ES-I3 (cell line): Measurements from ENCODE around the gene KCNK7.

ENCODE experiments used
- H3K36me3 ChIP-seq: 2 replicates; pipeline ENCODE4 v1.6.1; 2013; ENCODE audit warnings: mild to moderate bottlenecking, low read length, control low read depth, moderate library complexity; ENCODE audit not compliant: insufficient read depth
- H3K4me1 ChIP-seq: 2 replicates; pipeline ENCODE4 v1.6.1; 2013; ENCODE audit warnings: mild to moderate bottlenecking, control low read depth, low read length; ENCODE audit not compliant: insufficient read depth
- H3K9ac ChIP-seq: 2 replicates; pipeline ENCODE4 v1.6.1; 2013; ENCODE audit warnings: low read depth, mild to moderate bottlenecking, low read length, moderate library complexity
- H3K9me3 ChIP-seq: 2 replicates; pipeline ENCODE4 v1.6.1; 2013; ENCODE audit warnings: mild to moderate bottlenecking, low read length, moderate library complexity; ENCODE audit not compliant: control insufficient read depth, insufficient read depth

The KCNK7 gene

DNA sequence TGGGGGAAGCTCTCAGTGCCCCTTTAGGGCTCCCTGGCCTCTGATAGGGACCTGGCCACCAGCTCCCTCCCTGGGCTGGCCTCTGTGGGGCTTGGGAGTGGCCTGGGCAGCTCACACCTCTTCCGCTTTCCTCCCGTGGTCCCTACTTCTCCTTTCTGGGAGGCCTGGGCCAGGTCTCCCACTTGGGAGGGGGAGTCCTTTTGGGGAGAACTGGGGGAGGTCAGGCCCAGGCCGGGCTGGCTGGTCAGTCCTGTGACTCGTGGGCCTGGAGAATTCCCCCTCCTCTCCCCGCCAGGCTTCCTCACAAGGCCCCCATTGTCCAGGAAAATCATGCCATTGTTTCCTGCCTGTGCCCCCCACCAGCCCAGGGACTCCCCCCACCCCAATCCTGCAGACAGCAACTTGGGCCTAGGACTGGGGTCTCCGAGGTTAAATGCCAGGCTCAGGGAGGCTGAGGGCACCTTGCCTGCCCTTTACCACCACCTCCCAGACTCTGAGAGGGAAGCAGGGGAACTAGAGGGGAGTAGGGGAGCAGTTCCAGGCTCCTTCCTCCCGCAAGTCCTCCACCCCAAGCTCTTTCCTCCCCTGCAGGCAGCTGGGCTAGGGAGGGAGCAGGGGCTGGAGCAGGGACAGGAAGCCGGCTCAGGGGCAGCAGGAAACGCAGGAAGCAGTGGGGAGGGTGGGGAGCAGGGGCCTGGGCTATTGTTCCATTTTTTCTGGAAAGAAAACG lies 15.6 kb upstream of the KCNK7 start:
- Histone ChIP-seq H3K9me3 (no peaks in the 10 kb centered on the region), H3K36me3 (peaks cover 3% of the 10 kb centered on the region; the same call in 1 of the 2 replicates), H3K9ac (no peak overlapping the region), H3K4me1 (peaks cover 12% of the 10 kb centered on the region; the same call in 1 of the 2 replicates)

DNA sequence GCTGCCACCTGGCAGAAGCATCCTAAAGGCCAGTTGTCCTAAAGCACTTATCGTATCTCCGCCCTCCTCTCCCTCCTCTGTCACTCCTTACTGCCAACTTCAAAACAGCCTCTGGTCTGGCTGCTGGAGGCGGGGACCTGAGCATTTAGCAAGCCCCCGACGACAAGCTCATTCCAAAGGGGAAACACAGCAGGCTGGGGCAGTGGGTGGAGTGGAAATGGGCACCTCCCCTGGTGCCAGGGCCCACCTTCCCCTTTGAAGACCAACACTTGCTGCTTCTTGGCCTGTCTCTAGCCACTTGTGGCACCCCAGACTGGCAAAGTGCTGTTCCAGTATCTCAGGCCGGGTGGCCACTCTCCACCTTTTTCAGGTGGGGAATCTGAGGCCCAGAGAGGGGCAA lies 14.8 kb upstream of the KCNK7 start:
- Histone ChIP-seq H3K9ac (no peak overlapping the region), H3K9me3 (no peaks in the 10 kb centered on the region), H3K4me1 (peaks cover 12% of the 10 kb centered on the region; the same call in 1 of the 2 replicates), H3K36me3 (peaks cover 4% of the 10 kb centered on the region; the same call in 1 of the 2 replicates)

DNA sequence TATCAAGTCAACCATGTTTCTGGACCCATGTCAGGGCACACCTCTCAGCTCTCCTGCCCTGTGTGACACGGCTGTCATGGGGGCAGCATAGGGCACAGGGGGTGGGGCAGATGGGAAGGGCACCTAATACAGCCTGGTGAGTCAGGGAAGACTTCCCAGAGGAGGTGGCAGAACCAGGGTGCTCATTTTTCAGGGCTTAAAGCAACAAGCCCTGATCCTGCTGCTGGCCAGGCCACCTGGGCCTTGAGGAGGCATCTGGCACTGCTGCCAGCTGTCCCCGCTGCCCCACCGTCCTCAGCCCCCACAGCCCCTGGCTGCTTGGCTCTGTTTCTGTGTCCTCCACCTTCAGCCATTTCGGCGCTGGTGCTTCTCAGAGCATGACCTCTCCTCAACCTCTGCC lies 14.1 kb upstream of the KCNK7 start:
- H3K36me3 ChIP-seq = peaks cover 5% of the 10 kb centered on the region; the same call in 1 of the 2 replicates
- peaks cover 12% of the 10 kb centered on the region; the same call in 1 of the 2 replicates for H3K4me1 ChIP-seq
- H3K9ac ChIP-seq = no peak overlapping the region
- no peaks in the 10 kb centered on the region for H3K9me3 ChIP-seq

DNA sequence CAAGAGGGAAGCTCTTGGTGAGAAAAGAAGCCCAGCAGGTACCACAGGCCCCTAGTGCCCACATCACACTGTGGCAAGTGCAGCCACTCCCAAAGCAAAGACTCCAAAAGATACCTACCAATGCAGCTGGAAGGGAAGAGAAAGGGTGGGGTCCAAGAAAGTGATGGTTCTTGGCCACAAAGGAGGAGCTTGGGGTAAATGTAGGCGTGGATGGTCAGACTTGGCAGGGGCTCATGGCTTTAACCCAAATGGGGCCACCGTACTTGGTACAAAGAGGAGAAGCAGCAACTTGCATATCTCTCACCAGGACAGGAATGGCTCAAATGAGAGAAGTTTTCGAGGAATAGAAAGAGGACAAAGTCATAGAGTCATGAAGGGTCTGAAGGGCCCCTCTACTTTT lies 13.6 kb upstream of the KCNK7 start:
- Histone ChIP-seq H3K9ac (no peak overlapping the region), H3K36me3 (peaks cover 5% of the 10 kb centered on the region; the same call in 1 of the 2 replicates), H3K4me1 (peaks cover 12% of the 10 kb centered on the region; the same call in 1 of the 2 replicates), H3K9me3 (no peaks in the 10 kb centered on the region)

DNA sequence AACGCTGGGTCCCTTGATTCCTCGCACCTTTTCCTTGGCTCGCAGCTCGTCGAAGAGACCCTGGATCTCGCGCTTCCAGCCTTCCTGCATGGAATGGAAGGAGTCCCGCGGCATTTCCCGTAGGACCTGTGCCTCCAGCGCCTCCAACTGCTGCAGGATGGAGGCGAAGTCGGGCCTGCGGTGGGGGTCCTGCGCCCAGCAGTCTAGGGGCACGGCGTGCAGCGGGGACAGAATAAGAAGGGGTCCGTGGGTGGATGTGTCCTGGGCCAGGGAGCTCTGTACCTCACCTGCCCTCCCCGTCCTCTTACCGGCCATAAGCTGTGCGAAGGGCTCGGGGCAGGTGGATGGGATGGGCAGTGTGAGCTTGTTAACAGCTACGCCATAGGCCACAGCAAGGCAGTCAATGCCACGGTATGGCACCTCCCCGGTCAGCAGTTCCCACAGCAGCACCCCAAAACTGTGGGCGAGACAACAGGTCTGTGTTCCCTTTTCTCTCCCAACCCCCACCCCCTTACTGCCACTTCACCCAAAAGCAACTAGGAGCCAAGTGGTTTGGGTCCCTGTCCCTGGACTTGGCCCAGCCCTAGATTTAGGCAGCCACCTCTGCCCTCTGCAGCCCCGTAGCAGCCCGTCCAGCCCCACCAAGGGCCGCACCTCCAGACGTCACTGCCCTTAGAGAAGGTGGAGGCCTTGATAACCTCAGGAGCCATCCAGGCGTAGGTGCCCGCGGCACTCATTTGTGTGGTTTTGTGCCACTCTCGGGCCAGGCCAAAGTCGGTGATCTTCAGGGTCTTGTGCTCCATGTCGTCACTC lies 12.2 kb upstream of the KCNK7 start:
- Histone ChIP-seq H3K9me3 (no peaks in the 10 kb centered on the region), H3K4me1 (peaks cover 12% of the 10 kb centered on the region; the same call in 1 of the 2 replicates), H3K36me3 (peaks cover 5% of the 10 kb centered on the region; the same call in 1 of the 2 replicates), H3K9ac (peak overlapping the region; percentile 32; the same call in 1 of the 2 replicates)

DNA sequence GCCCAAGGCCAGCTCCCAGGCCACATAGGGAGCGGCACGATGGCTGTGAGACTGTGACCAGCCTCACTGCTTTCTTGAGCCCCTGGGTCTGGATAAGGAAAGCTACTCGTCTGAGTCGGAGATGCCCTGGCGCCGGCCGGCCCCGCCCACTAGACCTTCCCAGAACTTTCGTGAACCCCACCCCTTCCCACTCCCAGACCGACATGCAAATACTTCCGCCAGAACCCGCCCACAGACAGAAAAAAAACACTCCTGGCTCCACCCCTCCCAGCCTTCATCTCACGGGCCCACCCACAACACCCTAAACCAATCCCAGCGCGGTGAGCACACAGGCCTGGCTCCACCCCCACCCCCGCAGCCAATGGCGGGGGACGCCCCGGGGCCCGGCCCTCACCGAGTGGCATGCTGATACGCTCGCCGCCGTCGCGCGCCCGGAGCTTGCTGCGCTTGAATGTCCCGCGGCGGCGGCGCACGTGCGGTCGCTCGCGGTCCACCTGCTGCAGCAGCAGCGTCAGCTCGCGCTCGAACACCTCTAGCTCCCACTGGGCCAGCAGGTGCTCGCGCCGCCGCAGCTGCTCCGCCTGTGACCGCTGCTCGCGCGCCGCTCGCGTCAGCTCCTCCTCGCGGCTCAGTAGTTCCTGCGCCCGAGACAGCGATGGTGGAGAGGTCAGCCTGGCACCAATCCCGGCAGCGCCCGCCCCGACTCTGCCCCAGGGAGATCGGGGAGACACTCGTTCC lies 11.4 kb upstream of the KCNK7 start:
- Histone ChIP-seq H3K36me3 (peaks cover 5% of the 10 kb centered on the region; the same call in 1 of the 2 replicates), H3K4me1 (peaks cover 4% of the 10 kb centered on the region; the same call in 1 of the 2 replicates), H3K9me3 (no peaks in the 10 kb centered on the region), H3K9ac (peak overlapping the region; percentile 32; the same call in 1 of the 2 replicates)

DNA sequence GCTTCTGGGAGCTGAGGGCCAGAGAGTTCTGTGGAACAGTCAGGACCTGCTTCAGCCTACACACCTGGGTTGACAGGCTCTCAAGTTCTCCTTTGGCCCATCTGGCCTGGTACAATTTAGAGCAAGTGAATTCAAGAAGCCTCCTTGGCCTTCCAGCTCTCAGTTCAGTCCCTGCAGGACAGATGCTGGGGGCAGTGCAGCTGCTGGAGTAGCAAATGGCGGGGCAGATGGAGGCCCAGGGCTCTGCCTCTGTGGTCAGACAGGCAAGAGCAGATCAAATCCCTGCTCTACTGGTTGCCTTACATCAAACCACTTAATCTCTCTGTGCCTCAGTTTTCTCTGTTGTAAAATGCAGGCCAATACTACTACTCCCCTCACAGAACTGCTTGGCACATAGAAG lies 8.7 kb upstream of the KCNK7 start:
- Histone ChIP-seq H3K9me3 (no peaks in the 10 kb centered on the region), H3K4me1 (no peaks in the 10 kb centered on the region), H3K36me3 (peaks cover 5% of the 10 kb centered on the region; the same call in 1 of the 2 replicates), H3K9ac (no peak overlapping the region)

DNA sequence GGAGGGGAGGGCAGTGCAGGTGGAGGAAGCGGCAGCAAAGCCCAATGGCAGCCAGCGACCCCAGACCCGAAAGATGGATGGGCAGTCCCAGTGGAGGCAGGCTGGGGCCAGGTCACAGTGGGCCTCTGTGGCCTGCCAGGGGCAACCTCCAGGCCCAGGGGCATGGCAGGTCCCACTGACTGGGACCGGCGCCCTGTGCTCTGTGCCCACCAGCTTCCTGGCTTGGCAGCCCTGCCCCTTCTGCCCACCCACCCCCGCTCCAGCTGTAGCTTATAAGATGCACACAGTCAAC lies 4.3 kb upstream of the KCNK7 start:
- Histone ChIP-seq H3K4me1 (no peaks in the 10 kb centered on the region), H3K9ac (no peak overlapping the region), H3K9me3 (no peaks in the 10 kb centered on the region), H3K36me3 (no peaks in the 10 kb centered on the region)

DNA sequence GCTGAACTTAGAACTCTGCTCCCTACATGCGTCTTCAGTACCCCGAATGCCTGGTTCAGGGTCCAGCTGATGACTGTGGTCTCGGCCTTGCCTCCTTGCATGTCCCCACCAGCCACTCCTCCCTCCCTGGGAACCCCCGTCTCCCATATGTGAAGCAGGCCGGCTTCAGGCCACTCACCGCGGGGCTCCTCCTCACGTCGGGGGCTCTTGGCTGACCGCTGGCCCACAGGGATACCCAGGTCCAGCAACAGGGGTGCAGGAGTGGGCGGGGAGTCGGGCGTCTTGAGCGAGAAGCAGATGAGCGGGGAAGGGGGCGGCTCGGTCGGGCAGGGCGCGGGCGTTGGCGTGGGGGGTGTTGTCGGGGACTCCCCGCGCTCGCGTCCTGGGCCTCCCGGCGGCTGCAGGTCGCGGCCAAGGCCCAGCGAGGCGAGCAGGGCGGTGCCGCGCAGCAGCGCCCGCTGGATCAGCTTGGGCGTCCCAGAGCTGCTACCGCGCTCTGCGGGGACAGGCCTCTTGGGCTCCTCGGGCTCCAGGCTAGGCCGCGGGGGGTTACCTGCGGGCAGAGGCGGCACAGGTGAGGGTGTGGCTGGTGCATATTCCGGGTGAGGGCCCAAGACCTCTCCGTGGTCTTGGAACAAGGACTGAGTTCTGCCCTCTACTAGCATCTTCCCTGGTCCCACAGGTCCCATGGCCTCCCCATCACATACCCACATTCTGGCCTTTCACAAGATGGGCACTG lies 3.8 kb upstream of the KCNK7 start:
- no peaks in the 10 kb centered on the region for H3K4me1 ChIP-seq
- no peaks in the 10 kb centered on the region for H3K36me3 ChIP-seq
- no peaks in the 10 kb centered on the region for H3K9me3 ChIP-seq
- H3K9ac ChIP-seq = no peak overlapping the region

DNA sequence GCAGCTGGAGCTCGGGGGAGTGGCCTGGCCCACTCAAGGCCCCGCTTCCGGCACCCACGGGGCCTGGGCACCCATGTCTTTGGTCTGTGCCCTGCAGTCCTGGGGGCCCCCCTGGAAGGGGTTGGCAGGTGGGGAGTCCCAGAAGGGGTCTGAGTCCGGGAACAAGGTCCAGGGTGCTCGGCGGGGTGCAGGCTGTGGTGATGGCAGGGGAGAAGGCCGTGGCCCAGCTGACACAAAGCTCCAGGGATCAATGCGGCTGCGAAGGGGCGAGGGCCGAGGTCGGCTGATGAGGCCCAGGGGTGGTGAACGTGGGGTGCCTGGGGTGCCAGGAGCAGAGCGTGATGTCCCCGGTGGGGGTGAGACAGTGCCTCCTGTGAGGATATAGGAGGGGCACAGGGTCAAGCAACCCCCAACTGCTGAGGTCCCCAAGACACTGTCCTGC lies 2.7 kb upstream of the KCNK7 start:
- Histone ChIP-seq H3K36me3 (no peaks in the 10 kb centered on the region), H3K9ac (no peak overlapping the region), H3K9me3 (no peaks in the 10 kb centered on the region), H3K4me1 (no peaks in the 10 kb centered on the region; the same call in 1 of the 2 replicates)

- no peaks in the 10 kb centered on the region for H3K36me3 ChIP-seq
- H3K4me1 ChIP-seq = no peaks in the 10 kb centered on the region; the same call in 1 of the 2 replicates
- H3K9me3 ChIP-seq = no peaks in the 10 kb centered on the region
- no peak overlapping the region for H3K9ac ChIP-seq
These were observed 920 bp upstream of the KCNK7 start for GRCh38 chr11:65596520-65596919.

DNA sequence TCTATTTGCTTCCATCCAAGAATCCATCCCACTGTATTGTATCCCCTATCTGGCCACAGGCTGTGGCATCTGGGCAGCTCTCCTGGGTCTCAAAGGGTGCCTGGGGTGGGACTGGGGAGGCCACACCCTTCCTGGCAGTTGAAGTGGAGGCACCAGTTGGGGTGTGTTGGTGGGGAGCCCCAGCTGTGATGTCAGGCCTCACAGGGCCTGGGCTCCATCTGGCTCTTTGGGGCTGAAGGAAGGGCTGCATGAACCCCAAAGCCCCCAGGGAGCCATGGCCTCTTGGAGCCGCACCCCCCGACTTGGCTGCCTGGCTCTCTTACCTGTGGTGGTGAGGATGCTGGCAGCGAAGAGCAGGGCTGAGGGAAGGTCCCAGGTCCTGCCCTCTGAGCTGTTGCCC lies 469 bp downstream of the KCNK7 start:
- Histone ChIP-seq H3K9ac (no peak overlapping the region), H3K4me1 (no peaks in the 10 kb centered on the region; the same call in 1 of the 2 replicates), H3K9me3 (no peaks in the 10 kb centered on the region), H3K36me3 (no peaks in the 10 kb centered on the region)

DNA sequence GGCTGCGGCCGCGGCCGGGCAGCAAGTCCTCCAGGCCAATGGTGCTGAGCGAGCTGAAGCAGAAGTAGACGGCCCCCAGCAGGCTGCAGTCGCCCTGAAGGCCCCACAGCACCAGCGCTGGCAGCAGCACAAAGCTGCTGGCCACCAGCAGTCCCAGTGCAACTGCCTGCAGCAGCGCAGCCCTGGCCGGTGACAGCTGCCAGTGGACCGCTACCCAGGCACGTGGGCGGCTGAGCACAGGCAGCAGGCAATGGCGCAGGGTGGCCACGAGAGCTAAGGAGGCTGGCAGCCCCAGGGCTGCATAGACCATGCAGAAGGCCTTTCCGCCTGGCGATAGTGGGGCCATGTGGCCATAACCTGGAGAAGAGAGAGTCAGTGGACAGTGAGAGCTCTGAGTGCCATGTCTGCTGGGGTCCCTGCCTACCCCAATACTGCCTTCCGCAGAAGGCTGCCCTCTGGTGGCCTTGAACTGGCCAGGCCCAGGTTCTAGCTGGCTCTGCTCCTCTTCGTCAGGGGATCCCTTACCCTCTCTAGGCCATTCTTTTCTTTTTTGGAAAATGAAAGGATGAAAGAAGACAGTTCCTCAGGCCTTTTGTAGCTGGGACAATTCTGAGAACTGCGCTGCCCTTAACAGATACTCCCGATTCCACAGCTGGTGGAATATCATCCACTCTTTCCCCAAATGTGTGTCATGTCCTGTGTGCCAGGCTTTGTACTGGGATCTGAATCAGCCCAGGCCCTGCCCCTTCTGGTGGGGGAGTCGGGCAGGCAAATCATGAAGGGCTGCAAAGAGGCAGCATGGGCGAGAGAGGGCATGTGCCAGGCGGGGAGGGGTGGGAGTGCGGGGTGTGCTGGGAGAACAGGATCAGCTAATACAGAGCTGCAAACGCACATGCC lies 1.8 kb downstream of the KCNK7 start:
- H3K36me3 ChIP-seq = no peaks in the 10 kb centered on the region
- H3K4me1 ChIP-seq = peaks cover 3% of the 10 kb centered on the region; the same call in 1 of the 2 replicates
- no peaks in the 10 kb centered on the region for H3K9me3 ChIP-seq
- H3K9ac ChIP-seq = no peak overlapping the region
